Right lobe of liver (tissue), 6 donors: Measurements from ENCODE around the gene NFKB1. TPM values are rescaled to one million over a fixed set of nuclear protein-coding genes. Genes with fewer than 3 reads are reported as not detected.

Source experiments
- ATAC-seq, 4 donors: fragments of 200-7000 bp; cut with Tn5 transposase; one replicate each; pipeline ENCODE4 v1.9.1; 2020; ENCODE audit warnings: mild to moderate bottlenecking in 4 of 4, moderate library complexity in 4 of 4
- DNase-seq, 3 donors: peaks; one replicate each; pipeline ENCODE4 v3.0.0-alpha.2; 2020
- H3K27ac ChIP-seq, 3 donors: fragments of 200-600 bp; one replicate each; pipeline ENCODE4 v1.8.0; 2022
- H3K27me3 ChIP-seq, 2 donors: fragments of 200-600 bp; one replicate each; pipeline ENCODE4 v1.8.0; 2022
- H3K36me3 ChIP-seq, 4 donors: fragments of 200-600 bp; sonication (generic) in 1 of 4; one replicate each; pipeline versions ENCODE4 v1.5.1 to v1.8.0; 2017 to 2022; ENCODE audit warnings: control low read depth in 1 of 4
- H3K4me1 ChIP-seq, 4 donors: fragments of 200-600 bp; sonication (generic) in 1 of 4; one replicate each; pipeline versions ENCODE4 v1.5.1 to v1.8.0; 2017 to 2022; ENCODE audit warnings: control low read depth in 1 of 4
- H3K4me3 ChIP-seq, 3 donors: fragments of 200-600 bp; one replicate each; pipeline ENCODE4 v1.8.0; 2022
- H3K9me3 ChIP-seq, 4 donors: fragments of 200-600 bp; sonication (generic) in 1 of 4; one replicate each; pipeline versions ENCODE4 v1.5.1 to v1.8.0; 2017 to 2022; ENCODE audit warnings: control low read depth in 1 of 4
- CTCF ChIP-seq, 4 donors: fragments of 200-600 bp in 3 of 4; fragments of 450-650 bp in 1 of 4; IDR thresholded peaks; one replicate each; pipeline versions ENCODE4 v1.5.1 to v1.8.0; 2016 to 2022; ENCODE audit warnings: antibody characterized with exemption in 4 of 4, mild to moderate bottlenecking in 2 of 4
- POLR2A ChIP-seq: fragments of 450-650 bp; IDR thresholded peaks from one replicate; pipeline ENCODE4 v1.6.1; 2017; ENCODE audit warnings: antibody characterized with exemption, mild to moderate bottlenecking
- WGBS: methylation state at CpG from one replicate; pipeline ENCODE4 v1.1.6; 2018; ENCODE audit warnings: low coverage, low lambda C conversion rate; ENCODE audit not compliant: insufficient coverage; ENCODE audit errors: missing lambda C conversion rate; 5-methylcytosine and 5-hydroxymethylcytosine counted together
- intact Hi-C, 2 donors: fragments of 100-400 bp; cut with DNase I; formaldehyde crosslinking; loops; one replicate each; pipeline versions ENCODE4 v1.11.2 to v1.14.1; 2022
- total RNA-seq, 6 experiments: library from RNA; depleted of rRNA in 2 of 6; stranded (reverse); fragments of >200 nt in 2 of 6; fragmentation: NEBNext Ultra II Directional in 3 of 6; extraction: Animal tissue kit (Norgen Biotek cat#: 25700) in 3 of 6; gene quantifications; one replicate each; pipeline versions ENCODE4 v1.1.0 to v1.2.4, GENCODE V29; 2016 to 2023
- donor health status: DM: no; HTN: yes; CAD: no.
- donor health status: DM: no; HTN: no; CAD: no.
- donor health status: DM: no; HTN: no; CAD: no.
- donor health status: DM: no; HTN: yes; CAD: no.
- donor health status: DM: no; HTN: yes; CAD: no.

NFKB1 gene
- total RNA-seq, 6 experiments from 2014 or later = 13.8 to 48.6 (median 17.5) TPM

GRCh38 chr4:102527695-102528283 is 26.6 kb downstream of the NFKB1 start:
- 47% methylated on average over 7 of the region's 7 CpGs for WGBS
- TF ChIP-seq CTCF (IDR thresholded peaks at IDR 0.05) = no peak
- H3K27me3 ChIP-seq = no peaks in the 10 kb centered on the region
- H3K4me3 ChIP-seq = no peak overlapping the region
- intact Hi-C loops = no loop called here
- H3K9me3 ChIP-seq = no peaks in the 10 kb centered on the region
- no peak overlapping the region for H3K27ac ChIP-seq
- DNase-seq (no peak), ATAC-seq (no peak)
- H3K36me3 ChIP-seq = peaks cover 0 to 3% (median 0%) of the 10 kb centered on the region in 4 donors
- H3K4me1 ChIP-seq = peaks cover 0 to 4% (median 0%) of the 10 kb centered on the region in 4 donors

- Histone ChIP-seq H3K4me1 (no peaks in the 10 kb centered on the region), H3K27ac (no peak overlapping the region), H3K9me3 (no peaks in the 10 kb centered on the region), H3K27me3 (no peaks in the 10 kb centered on the region), H3K4me3 (no peak overlapping the region), H3K36me3 (peaks cover 0 to 3% (median 0%) of the 10 kb centered on the region in 4 donors)
- intact Hi-C loops = no loop called here
- TF ChIP-seq CTCF (IDR thresholded peaks at IDR 0.05) = no peak
- no peak for TF ChIP-seq POLR2A
- ATAC-seq = no peak
- no peak for DNase-seq
- WGBS = 56% methylated on average over 1 of the region's 1 CpG
Measured at GRCh38 chr4:102529977-102530376, 28.8 kb downstream of the NFKB1 start.

GRCh38 chr4:102530986-102531385 is 29.8 kb downstream of the NFKB1 start:
- Histone ChIP-seq H3K27me3 (no peaks in the 10 kb centered on the region), H3K27ac (no peak overlapping the region), H3K36me3 (peaks cover 0 to 3% (median 0%) of the 10 kb centered on the region in 4 donors), H3K4me3 (no peak overlapping the region), H3K4me1 (no peaks in the 10 kb centered on the region), H3K9me3 (no peaks in the 10 kb centered on the region)
- ATAC-seq (no peak), DNase-seq (no peak)
- no peak for TF ChIP-seq CTCF (IDR thresholded peaks at IDR 0.05)
- no peak for TF ChIP-seq POLR2A
- WGBS = 89% methylated on average over 2 of the region's 2 CpGs
- intact Hi-C loops = no loop called here

- WGBS = 80% methylated on average over 1 of the region's 1 CpG
- H3K36me3 ChIP-seq = peaks cover 0 to 3% (median 0%) of the 10 kb centered on the region in 4 donors
- TF ChIP-seq POLR2A (no peak), CTCF (IDR thresholded peaks at IDR 0.05) (no peak)
- H3K27me3 ChIP-seq = no peaks in the 10 kb centered on the region
- intact Hi-C loops = no loop called here
- ATAC-seq (no peak), DNase-seq (no peak)
- H3K4me3 ChIP-seq = no peak overlapping the region
- H3K4me1 ChIP-seq = no peaks in the 10 kb centered on the region
- no peaks in the 10 kb centered on the region for H3K9me3 ChIP-seq
- no peak overlapping the region for H3K27ac ChIP-seq
Measured at GRCh38 chr4:102531462-102531861, 30.3 kb downstream of the NFKB1 start.
